Activated T-cell treated with anti-CD3 and anti-CD28 coated beads for 48 hours (primary cell): ENCODE measurements around the gene LUC7L2.
"Not testable (repeated sequence)": the region's sequence is repeated elsewhere in the genome, so short reads cannot be mapped to it uniquely, and the experiment has no call there.

Experiments
- DNase-seq: peaks from one replicate; pipeline ENCODE4 v3.0.0-alpha.2; 2020; ENCODE audit warnings: low read depth

The LUC7L2 gene

DNA sequence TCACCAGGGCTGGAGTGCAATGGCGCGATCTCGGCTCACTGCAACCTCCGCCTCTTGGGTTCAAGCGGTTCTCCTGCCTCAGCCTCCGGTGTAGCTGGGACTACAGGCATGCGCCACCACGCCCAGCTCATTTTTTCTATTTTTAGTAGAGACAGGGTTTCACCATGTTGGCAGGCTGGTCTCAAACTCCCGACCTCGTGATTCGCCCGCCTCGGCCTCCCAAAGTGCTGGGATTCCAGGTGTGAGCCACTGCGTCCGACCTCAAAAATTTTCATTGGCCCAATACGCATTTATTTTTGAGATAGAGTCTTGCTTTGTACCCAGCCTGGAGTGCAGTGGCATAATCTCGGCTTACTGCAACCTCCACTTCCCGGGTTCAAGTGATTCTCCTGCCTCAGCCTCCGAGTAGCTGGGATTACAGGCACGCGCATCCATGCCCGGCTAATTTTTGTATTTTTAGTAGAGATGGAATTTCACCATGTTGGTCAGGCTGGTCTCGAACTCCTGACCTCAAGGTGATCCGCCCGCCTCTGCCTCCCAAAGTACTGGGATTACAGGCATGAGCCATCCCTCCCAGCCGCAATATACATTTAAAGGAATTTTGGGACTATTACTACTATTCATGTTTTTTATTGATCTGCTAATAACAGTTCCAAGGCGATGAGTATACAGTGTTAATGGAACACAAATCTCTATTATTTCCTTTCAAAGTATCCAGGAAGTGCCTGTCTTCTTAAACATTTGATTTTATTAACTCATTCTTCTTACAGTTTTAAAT lies 1.8 kb upstream of the LUC7L2 start:
- DNase-seq = not testable (repeated sequence)

DNA sequence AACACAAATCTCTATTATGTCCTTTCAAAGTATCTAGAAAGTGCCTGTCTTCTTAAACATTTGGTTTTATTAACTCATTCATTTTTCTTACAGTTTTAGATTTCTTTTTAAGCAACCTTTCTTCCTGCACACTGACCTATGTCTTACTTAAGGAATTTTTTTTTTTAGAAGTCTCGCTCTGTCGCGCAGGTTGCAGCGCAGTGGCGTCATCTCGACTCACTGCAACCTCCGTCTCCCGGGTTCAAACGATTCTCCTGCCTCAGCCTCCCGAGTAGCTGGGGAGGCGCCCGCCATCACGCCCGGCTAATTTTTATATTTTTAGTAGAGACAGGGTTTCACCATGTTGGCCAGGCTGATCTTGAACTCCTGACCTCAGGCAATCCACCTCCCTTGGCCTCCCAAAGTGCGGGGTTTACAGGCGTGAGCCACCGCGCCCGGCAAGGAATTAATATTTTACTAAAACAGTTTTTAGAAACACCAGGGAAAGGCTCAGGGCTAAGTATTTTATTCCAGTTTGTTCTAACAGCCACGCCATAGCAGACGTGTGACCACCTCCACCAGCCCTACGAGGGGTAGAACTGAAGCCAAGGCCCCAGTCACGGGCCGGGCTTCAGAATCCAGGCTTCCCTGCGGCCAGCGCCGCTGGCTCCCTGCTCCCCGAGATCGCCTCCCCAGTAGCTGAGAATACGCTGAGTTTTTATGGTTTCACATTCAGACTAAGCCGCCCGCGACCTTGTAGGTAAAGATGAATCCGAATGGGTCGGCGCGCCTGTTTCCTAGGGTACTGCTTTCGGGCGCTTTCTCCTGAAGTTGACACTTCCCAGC lies 941 bp upstream of the LUC7L2 start:
- DNase-seq = peak; percentile 38

DNA sequence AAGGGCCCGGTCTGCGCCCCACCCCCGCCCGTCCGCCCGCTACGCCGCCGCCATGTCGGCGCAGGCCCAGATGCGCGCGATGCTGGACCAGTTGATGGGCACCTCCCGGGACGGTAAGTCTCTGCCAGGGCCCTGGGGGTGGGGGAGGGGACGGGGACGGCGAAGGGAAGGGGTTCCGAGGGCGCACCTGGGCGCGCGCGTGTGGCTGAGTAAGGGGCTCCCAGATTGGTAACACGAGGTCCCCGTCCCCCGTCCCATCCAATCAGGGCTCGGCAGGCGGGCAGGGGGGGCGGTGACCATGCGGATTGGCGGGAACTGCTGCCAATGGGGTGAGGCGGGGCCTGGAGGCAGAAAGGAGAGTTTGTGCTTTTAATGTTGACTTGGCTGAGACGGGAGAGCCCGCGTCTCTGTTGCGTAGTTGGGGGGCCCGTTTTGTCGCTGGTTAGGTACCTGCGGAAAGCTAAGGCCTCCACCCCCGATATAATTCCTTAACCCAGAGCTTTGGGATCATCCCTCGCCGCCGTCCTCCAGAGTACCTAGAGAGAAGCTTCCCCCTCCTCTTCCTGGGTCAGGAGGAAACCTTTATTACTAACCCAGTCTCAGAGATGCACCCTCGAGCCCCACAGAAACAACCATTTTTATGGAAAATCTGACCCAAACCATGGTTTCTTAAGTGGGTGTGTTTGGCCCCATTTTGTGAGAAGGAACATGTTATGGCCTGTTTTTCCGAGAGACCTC lies 685 bp downstream of the LUC7L2 start:
- peak; percentile 98 for DNase-seq

DNA sequence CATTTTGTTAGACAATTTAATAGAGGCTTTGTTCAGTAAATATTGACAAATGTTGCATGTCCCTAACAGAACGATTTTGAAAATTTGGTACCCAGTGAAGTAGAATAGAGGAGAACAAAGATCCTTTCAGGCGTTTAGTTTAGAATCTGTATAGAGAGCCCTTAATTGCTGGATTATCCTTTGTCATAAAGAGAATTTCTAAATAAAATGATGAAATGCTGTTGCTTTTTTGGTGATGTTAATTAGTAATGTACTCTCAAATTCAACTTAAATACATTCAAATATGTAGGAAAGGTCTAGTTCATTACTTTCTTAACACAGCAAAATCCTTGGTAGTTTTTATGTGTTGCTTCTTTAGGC lies 1.2 kb downstream of the LUC7L2 start:
- no peak for DNase-seq

- no peak for DNase-seq
Measured at GRCh38 chr7:139361523-139361922, 1.8 kb downstream of the LUC7L2 start.

DNA sequence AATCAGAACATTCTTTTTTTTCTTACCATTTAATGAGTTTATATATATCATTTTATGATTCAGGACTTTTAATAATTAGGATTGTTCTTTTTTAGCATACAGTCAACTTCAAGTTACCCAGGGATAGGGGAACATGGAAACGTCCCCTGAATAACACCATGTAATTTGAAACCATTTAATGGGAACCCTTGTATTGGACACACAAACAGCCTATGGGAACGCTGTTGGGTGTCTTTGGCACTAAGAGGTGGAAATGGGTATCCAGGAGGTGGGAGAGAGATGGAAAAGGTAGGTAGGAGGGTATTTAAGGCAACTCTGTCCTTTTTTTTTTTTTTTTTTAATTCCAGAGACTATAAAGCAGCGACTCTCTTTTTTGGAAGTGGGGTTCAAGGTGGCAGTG lies 2.6 kb downstream of the LUC7L2 start:
- DNase-seq = no peak

DNA sequence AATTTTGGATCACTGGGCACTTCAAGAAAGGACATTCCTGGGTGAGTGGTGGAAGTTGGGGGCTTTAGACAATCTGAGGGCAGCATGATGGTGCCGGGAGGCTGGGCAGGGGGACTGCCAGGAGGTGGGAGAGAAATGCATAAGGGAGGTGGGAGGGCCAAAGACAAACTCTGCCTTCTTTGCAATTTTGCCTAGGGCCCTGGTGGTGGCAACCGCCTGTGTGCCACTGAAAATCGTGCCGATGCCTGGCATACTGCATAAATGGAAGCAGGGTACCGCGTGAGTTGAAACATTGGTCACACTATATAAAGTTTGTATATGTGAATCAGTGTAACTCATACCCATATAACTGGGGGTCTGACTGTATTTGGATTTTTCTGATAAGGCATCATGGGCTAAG lies 3.3 kb downstream of the LUC7L2 start:
- no peak for DNase-seq

DNA sequence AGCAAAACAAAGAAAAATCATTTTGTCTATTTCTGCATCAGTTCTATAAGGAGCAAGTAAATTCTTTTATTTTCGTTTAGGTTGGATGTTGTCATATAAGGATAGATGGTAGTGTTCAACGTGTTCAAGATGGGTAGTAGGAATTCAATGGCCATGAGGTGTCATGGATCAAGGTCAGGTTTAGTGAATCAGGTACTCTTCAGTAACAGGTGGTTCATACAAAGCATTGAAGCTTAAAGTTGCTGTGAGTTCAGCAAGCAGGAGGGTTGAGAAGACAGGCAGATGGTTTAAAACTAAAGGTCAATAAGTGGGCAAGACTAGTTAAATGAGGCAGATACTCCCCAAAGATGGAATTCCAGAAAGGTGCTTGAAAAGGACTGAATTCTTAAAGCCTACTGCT lies 5.6 kb downstream of the LUC7L2 start:
- DNase-seq = no peak

DNA sequence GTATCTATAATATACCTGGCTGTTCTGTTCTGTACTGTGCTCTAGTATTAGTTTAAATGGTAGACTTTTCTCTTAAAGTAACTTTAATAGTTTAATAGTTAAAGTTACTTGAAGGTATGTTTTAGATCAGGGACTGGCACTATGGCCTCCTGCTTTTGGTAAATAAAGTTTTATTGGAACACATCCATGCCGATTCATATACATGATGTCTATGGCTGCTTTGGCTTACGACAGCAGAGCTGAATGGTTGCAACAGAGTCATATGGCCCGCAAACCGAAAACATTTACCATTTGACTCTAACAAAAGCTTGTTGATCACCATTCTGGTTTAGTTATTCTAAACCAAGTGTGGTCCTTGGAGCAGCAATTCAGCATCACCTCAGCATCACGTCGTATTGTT lies 6.7 kb downstream of the LUC7L2 start:
- DNase-seq = no peak

DNA sequence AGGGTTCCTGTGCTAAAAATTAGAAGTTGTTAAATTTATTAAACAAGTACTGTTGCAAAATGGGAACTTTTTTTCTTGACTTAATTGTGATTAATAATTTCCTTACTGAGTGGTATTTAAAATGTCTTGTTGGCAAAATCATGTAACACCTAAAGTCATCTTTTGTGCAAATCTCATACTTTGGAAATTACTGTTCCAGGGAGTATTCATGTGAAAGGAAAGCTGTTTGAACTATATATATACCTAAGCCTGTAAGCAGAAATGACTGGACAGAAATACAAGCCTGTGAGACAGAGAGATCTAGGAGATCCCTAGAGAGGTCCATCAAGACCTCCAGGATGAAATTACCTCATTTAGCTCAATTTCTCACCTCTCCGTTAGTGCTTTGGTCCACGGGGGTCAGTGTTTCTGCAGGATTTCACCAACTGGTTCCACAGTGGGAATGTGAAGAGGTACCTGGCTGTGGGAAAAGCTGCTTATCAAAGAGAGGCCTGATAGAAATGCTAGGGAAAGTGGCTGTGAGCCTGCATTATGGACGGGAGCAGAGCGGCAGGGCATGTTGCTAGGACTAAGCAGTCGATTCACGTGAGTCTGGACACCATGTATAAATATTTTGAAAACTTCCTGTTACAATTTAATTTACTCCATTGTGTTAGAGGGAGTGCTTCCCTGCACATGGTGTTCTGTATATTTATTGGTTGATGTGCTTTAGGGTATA lies 7.9 kb downstream of the LUC7L2 start:
- DNase-seq = no peak

- DNase-seq = no peak
Measured at GRCh38 chr7:139370301-139370942, 10.7 kb downstream of the LUC7L2 start.

GRCh38 chr7:139370943-139371313 lies 11.2 kb downstream of the LUC7L2 start:
- DNase-seq = no peak

DNA sequence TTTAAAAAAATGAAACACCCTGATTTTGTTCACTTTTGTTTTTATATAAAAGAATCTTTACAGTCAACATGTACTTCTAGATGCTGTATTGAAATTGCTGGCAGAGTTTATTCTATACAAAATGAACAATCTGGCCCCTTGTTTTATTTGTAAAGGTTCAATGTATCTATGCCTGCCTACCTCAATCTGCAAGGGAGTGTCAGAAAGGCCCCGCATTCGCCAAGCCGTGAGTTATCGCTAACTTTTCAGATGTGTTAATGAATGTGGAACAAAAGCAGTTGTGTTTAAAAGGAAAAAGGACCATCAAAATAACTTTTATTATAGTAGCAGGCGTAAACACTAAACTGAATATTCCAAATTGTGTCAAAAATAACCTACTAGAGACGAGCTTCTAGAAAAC lies 14.6 kb downstream of the LUC7L2 start:
- DNase-seq = no peak

DNA sequence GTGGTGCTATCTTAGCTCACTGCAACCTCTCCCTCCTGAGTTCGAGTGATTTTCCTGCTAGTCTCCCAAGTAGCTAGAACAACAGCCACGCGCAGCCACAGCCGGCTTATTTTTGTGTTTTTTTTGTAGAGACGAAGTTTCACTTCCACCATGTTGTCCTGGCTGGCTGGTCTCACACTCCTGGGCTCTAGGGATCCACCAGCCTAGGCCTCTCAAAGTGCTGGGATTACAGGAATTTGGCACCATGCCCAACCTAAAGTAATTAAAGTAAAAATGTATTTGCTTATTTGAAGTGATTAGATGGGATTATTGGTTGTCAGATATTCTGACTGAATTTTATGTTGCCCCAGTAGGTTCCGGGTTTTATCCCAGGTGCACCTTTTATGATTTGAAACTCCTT lies 22.7 kb downstream of the LUC7L2 start:
- no peak for DNase-seq

GRCh38 chr7:139384611-139385010 lies 24.9 kb downstream of the LUC7L2 start:
- DNase-seq = no peak

- DNase-seq = no peak
Measured at GRCh38 chr7:139387594-139387993, 27.9 kb downstream of the LUC7L2 start.

DNA sequence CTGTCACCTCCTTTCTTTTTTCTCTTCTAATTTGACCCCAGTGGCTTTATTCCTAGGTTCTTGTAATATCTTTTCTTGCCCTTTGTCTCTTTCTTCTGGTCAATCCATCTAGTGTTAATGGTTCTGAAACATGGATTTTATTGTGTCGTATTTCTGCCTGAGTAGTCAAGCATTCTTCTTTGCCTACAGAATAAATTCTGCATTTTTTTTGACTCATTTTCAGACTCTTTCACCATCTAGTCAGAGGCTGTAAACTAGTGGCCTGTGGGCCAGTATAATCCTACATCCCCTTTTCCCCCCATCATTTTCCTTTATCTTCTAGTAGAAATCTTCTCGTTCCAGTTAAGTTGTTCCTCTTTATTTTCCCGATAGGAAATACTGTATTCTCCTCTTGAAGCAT lies 29.4 kb downstream of the LUC7L2 start:
- DNase-seq = no peak

DNA sequence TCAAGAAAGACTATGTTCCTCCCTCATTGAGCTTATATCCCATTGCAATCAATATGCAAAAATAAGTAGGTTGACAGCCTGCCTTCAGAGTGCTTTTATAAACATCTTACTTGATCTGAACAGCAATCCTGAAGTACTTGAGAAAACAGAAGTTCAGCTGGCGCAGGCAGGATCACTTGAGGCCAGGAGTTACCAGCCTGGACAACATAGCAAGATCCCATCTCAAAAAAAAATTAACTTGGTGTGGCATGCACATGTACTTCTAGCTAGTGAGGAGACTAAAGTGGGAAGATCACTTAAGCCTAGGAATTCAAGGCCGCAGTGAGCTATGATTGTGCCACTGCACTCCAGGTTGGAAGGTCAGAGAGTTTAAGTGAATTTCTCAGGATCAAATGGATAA lies 30.1 kb downstream of the LUC7L2 start:
- DNase-seq = no peak

DNA sequence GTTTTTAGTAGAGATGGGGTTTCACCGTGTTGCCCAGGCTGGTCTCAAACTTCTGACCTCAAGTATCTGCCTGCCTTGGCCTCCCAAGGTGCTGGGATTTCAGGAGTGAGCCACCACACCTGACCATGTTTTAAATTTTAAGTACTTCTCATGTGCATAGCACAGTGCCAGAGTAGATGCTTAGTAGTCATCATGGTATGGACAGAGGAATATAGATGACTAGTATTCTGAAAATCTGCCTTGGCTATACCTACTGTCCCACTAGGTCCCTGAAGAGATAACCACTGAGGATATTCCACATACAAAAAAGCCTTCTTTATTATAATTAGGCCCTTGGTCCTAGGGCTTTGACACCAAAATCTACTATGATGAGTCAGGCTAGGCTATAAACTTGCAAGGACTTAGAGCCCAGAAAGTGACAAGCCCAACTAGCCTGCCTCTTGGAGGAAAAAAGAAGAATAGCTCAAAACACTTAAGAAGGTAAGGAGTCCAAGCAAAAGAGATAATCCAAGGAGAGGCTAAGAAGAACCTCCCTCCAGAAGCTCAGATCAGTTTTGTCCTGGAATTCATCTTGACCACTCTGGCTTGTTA lies 34.0 kb downstream of the LUC7L2 start:
- no peak for DNase-seq

GRCh38 chr7:139394540-139394939 lies 34.8 kb downstream of the LUC7L2 start:
- no peak for DNase-seq

GRCh38 chr7:139396323-139396951 lies 36.7 kb downstream of the LUC7L2 start:
- DNase-seq = no peak
